WTC11 (cell line): ENCODE results near the gene MIPOL1.
"Not testable (repeated sequence)": the region's sequence is repeated elsewhere in the genome, so short reads cannot be mapped to it uniquely, and the experiment has no call there.

ENCODE experiments used
- CREB1 ChIP-seq: sonication (generic); formaldehyde crosslinking; IDR thresholded peaks from 2 replicates; pipeline ENCODE4 v1.8.0; 2023; ENCODE audit warnings: mild to moderate bottlenecking, missing genetic modification reagents
- E2F4 ChIP-seq: sonication (generic); formaldehyde crosslinking; IDR thresholded peaks from 2 replicates; pipeline ENCODE4 v1.8.1; 2022; ENCODE audit warnings: low read depth, mild to moderate bottlenecking, moderate library complexity, missing genetic modification reagents, borderline replicate concordance
- FOXP4 ChIP-seq: sonication (generic); formaldehyde crosslinking; IDR thresholded peaks from 2 replicates; pipeline ENCODE4 v1.8.0; 2022; ENCODE audit warnings: mild to moderate bottlenecking, missing genetic modification reagents
- NFATC4 ChIP-seq: fragments of 250-450 bp; sonication (Bioruptor Pico); IDR thresholded peaks from 2 replicates; pipeline ENCODE4 v1.9.0; 2021; ENCODE audit warnings: mild to moderate bottlenecking
- NR1H2 ChIP-seq: sonication (generic); formaldehyde crosslinking; IDR thresholded peaks from 2 replicates; pipeline ENCODE4 v1.9.0; 2021; ENCODE audit warnings: mild to moderate bottlenecking, moderate library complexity, missing genetic modification reagents
- SP1 ChIP-seq: sonication (generic); formaldehyde crosslinking; conservative IDR thresholded peaks from 2 replicates; pipeline ENCODE4 v1.8.1; 2022; ENCODE audit warnings: missing genetic modification reagents
- TEAD4 ChIP-seq: sonication (generic); formaldehyde crosslinking; IDR thresholded peaks from 2 replicates; pipeline ENCODE4 v1.8.0; 2022; ENCODE audit warnings: mild to moderate bottlenecking, missing genetic modification reagents
- USF2 ChIP-seq: sonication (generic); formaldehyde crosslinking; IDR thresholded peaks from 2 replicates; pipeline ENCODE4 v1.8.1; 2023; ENCODE audit warnings: mild to moderate bottlenecking, missing genetic modification reagents, moderate library complexity
- ZNF671 ChIP-seq: fragments of 250-450 bp; sonication (Bioruptor Pico); IDR thresholded peaks from 2 replicates; pipeline ENCODE4 v1.8.0; 2021; ENCODE audit warnings: mild to moderate bottlenecking
- TF ChIP-seq, protein P1 (sequence below): fragments of 200-600 bp; IDR thresholded peaks from 2 replicates; pipeline ENCODE4 v1.8.0; 2022; ENCODE audit warnings: antibody characterized with exemption
- TF ChIP-seq, protein P2 (sequence below): fragments of 250-450 bp; sonication (Bioruptor Pico); IDR thresholded peaks from 2 replicates; pipeline ENCODE4 v1.9.0; 2021; ENCODE audit warnings: mild to moderate bottlenecking, borderline replicate concordance
- TF ChIP-seq, protein P3 (sequence below): fragments of 250-450 bp; sonication (Bioruptor Pico); IDR thresholded peaks from 2 replicates; pipeline ENCODE4 v1.8.0; 2021; ENCODE audit warnings: mild to moderate bottlenecking
- TF ChIP-seq, protein P4 (sequence below): sonication (generic); formaldehyde crosslinking; IDR thresholded peaks from 2 replicates; pipeline ENCODE4 v1.8.1; 2022; ENCODE audit warnings: mild to moderate bottlenecking, moderate library complexity, missing genetic modification reagents
- TF ChIP-seq, protein P5 (sequence below): sonication (generic); formaldehyde crosslinking; IDR thresholded peaks from 2 replicates; pipeline ENCODE4 v1.8.0; 2022; ENCODE audit warnings: missing genetic modification reagents

DNA sequence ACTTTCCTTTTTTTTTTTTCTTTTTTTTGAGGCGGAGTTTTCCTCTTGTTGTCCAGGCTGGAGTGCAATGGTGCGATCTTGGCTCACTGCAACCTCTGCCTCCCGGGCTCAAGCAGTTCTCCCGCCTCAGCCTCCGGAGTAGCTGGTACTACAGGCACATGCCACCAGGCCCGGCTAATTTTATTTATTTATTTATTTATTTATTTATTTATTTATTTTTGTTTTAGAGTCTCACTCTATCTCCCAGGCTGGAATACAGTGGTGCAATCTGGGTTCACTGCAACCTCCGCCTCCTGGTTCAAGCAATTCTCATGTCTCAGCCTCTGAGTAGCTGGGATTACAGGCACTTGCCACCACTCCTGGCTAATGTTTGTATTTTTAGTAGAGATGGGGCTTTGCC is 16.9 kb upstream of the MIPOL1 start:
- not testable (repeated sequence) for TF ChIP-seq E2F4, NR1H2, ZNF671, TEAD4, CREB1, SP1, FOXP4, USF2, NFATC4 (CRISPR knock-in tag)
- TF ChIP-seq, protein P1, sequence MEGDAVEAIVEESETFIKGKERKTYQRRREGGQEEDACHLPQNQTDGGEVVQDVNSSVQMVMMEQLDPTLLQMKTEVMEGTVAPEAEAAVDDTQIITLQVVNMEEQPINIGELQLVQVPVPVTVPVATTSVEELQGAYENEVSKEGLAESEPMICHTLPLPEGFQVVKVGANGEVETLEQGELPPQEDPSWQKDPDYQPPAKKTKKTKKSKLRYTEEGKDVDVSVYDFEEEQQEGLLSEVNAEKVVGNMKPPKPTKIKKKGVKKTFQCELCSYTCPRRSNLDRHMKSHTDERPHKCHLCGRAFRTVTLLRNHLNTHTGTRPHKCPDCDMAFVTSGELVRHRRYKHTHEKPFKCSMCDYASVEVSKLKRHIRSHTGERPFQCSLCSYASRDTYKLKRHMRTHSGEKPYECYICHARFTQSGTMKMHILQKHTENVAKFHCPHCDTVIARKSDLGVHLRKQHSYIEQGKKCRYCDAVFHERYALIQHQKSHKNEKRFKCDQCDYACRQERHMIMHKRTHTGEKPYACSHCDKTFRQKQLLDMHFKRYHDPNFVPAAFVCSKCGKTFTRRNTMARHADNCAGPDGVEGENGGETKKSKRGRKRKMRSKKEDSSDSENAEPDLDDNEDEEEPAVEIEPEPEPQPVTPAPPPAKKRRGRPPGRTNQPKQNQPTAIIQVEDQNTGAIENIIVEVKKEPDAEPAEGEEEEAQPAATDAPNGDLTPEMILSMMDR, result not testable (repeated sequence)
- TF ChIP-seq, protein P2, sequence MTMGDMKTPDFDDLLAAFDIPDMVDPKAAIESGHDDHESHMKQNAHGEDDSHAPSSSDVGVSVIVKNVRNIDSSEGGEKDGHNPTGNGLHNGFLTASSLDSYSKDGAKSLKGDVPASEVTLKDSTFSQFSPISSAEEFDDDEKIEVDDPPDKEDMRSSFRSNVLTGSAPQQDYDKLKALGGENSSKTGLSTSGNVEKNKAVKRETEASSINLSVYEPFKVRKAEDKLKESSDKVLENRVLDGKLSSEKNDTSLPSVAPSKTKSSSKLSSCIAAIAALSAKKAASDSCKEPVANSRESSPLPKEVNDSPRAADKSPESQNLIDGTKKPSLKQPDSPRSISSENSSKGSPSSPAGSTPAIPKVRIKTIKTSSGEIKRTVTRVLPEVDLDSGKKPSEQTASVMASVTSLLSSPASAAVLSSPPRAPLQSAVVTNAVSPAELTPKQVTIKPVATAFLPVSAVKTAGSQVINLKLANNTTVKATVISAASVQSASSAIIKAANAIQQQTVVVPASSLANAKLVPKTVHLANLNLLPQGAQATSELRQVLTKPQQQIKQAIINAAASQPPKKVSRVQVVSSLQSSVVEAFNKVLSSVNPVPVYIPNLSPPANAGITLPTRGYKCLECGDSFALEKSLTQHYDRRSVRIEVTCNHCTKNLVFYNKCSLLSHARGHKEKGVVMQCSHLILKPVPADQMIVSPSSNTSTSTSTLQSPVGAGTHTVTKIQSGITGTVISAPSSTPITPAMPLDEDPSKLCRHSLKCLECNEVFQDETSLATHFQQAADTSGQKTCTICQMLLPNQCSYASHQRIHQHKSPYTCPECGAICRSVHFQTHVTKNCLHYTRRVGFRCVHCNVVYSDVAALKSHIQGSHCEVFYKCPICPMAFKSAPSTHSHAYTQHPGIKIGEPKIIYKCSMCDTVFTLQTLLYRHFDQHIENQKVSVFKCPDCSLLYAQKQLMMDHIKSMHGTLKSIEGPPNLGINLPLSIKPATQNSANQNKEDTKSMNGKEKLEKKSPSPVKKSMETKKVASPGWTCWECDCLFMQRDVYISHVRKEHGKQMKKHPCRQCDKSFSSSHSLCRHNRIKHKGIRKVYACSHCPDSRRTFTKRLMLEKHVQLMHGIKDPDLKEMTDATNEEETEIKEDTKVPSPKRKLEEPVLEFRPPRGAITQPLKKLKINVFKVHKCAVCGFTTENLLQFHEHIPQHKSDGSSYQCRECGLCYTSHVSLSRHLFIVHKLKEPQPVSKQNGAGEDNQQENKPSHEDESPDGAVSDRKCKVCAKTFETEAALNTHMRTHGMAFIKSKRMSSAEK (CRISPR knock-in tag), result not testable (repeated sequence)
- TF ChIP-seq, protein P3, sequence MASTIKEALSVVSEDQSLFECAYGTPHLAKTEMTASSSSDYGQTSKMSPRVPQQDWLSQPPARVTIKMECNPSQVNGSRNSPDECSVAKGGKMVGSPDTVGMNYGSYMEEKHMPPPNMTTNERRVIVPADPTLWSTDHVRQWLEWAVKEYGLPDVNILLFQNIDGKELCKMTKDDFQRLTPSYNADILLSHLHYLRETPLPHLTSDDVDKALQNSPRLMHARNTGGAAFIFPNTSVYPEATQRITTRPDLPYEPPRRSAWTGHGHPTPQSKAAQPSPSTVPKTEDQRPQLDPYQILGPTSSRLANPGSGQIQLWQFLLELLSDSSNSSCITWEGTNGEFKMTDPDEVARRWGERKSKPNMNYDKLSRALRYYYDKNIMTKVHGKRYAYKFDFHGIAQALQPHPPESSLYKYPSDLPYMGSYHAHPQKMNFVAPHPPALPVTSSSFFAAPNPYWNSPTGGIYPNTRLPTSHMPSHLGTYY (CRISPR knock-in tag), result not testable (repeated sequence)
- TF ChIP-seq, protein P4, sequence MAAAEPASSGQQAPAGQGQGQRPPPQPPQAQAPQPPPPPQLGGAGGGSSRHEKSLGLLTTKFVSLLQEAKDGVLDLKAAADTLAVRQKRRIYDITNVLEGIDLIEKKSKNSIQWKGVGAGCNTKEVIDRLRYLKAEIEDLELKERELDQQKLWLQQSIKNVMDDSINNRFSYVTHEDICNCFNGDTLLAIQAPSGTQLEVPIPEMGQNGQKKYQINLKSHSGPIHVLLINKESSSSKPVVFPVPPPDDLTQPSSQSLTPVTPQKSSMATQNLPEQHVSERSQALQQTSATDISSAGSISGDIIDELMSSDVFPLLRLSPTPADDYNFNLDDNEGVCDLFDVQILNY (CRISPR knock-in tag), result not testable (repeated sequence)
- TF ChIP-seq, protein P5, sequence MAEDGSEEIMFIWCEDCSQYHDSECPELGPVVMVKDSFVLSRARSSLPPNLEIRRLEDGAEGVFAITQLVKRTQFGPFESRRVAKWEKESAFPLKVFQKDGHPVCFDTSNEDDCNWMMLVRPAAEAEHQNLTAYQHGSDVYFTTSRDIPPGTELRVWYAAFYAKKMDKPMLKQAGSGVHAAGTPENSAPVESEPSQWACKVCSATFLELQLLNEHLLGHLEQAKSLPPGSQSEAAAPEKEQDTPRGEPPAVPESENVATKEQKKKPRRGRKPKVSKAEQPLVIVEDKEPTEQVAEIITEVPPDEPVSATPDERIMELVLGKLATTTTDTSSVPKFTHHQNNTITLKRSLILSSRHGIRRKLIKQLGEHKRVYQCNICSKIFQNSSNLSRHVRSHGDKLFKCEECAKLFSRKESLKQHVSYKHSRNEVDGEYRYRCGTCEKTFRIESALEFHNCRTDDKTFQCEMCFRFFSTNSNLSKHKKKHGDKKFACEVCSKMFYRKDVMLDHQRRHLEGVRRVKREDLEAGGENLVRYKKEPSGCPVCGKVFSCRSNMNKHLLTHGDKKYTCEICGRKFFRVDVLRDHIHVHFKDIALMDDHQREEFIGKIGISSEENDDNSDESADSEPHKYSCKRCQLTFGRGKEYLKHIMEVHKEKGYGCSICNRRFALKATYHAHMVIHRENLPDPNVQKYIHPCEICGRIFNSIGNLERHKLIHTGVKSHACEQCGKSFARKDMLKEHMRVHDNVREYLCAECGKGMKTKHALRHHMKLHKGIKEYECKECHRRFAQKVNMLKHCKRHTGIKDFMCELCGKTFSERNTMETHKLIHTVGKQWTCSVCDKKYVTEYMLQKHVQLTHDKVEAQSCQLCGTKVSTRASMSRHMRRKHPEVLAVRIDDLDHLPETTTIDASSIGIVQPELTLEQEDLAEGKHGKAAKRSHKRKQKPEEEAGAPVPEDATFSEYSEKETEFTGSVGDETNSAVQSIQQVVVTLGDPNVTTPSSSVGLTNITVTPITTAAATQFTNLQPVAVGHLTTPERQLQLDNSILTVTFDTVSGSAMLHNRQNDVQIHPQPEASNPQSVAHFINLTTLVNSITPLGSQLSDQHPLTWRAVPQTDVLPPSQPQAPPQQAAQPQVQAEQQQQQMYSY, result not testable (repeated sequence)
